ENCODE results near the gene SURF4.

The SURF4 gene

DNA sequence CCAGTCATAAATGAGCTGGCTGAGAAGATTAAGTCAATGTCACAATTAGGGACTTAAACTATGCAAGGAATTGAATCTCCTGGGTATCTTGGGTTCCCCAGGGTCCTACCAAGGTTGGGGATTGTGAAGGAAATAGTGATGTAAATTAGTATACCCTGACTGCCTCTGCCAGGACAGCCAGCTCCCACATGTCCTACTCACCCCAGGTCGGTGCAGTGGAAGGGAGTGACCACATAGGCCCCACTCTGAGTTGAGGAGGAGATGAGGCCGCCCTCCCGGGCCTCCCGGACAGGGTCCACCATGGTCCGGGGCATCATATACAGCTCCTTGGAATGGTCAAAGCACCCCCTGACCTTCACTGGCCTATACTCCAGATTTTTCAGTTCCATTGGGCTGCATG, 22.3 kb downstream of the SURF4 start:
- DNase-seq (ENCODE audit: low read depth, low spot score), result no peak

DNA sequence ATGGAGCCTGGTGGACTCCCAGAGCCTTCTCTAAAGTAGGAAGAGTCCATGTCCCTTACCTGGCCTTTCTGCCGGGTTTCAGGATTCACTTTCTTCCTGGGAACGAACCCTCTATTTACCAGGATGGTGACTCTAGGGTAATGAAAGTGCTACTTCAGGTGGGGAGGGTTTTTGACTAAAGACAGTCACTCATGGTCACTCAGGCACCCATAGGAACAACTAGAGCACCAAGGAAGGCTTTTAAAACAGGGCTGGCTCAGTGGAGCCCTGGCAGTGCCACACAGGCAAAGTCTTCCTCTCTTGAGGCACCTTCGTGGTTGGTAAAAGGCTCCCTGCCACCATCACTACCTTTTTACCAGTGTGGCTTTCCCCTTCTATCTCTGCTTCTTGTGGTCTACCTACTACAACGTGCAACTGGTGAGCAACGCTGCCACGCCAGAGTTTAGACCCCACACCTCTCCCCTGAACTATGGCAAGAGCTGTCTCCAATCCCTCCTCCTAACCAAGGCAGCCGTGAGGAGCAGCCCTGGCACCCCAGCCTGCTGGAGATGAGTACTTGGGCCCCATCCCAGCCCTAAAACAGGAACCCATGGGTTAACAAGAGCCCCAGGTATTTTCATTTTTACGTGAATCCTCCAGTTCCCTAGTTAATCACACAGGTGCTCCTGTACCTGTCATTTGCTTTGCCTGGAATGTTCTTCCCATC, 23.1 kb downstream of the SURF4 start:
- no peak for DNase-seq (ENCODE audit: low read depth, low spot score)

- no peak for DNase-seq (ENCODE audit: low read depth, low spot score)
Observed at GRCh38 chr9:133351908-133352634, 23.8 kb downstream of the SURF4 start.

DNA sequence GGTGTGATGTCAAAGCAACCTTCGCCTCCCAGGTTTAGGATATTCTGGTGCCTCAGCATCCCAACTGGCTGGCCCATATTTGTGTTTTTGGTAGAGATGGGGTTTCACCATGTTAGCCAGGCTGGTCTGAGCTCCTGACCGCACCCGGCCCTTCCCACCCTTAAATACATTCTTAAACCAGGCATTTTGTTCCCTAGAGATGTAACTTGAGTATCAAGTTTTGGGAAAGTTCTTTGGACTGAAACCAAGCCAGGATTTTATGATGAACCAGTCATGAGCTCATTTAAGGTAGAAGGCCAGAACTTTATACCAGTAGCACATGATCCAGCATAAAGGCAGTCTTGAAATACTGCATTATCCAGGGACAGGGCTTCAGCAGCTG, 24.3 kb downstream of the SURF4 start:
- DNase-seq (ENCODE audit: low read depth, low spot score), result no peak

DNA sequence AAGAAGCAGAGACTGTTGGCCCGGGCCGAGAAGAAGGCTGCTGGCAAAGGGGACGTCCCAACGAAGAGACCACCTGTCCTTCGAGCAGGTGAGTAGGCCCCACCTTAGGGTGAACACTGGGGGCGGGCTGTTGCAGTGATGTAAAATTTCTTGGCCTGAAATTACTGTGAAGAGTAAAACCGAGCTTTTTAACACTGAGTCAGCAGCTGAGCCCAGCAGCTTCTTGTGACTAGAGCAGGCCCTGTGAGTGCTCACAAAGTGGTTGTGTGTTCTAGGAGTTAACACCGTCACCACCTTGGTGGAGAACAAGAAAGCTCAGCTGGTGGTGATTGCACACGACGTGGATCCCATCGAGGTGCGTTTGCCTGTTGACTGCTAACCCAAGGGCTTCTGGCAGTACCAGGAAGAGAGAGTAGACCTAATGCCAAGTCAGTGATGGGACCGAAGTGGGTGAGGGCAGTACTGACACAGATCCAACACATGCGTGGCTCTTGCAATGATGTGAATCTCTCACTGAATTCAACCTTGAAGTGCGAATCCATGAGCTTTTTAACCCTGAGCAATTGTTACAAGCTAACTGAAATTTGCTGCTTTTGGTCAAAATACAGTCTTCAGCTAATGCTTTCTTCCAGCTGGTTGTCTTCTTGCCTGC, 25.8 kb downstream of the SURF4 start:
- no peak for DNase-seq (ENCODE audit: low read depth, low spot score)

DNA sequence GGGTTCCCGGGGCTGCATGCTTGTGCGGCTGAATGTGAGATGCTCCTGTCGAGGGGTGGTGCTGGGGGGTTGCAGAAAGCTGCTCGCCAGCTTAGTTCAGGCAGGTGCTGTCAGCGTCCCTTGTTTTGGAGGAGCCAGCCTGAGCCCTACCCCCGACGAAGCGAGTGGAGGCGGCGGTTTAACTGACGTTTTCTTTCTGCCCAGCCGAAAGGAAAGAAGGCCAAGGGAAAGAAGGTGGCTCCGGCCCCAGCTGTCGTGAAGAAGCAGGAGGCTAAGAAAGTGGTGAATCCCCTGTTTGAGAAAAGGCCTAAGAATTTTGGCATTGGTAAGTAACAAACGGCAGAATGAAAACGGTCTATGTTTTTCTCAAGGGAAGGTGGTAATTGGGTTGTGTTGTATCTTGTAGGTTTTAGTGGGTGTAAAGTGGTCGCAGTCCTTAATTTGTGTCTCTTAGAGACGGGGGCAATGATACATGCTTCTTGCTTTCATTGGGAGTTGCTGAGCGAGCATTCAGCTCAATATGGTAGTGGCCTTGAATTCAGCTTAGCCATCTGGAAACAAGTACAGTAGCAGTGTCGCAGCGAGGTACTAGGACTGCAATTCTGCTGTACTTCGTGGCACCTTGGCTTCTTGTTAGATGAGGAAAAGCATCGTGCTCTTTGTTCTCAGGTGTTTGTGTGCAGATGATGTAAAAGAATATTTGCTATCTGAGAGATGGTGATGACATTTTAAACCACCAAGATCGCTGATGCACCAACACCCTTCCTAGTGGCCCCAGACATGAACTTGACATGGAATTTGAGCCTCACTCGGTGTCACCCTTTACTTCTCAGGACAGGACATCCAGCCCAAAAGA, 26.9 kb downstream of the SURF4 start:
- DNase-seq (ENCODE audit: low read depth, low spot score), result no peak

DNA sequence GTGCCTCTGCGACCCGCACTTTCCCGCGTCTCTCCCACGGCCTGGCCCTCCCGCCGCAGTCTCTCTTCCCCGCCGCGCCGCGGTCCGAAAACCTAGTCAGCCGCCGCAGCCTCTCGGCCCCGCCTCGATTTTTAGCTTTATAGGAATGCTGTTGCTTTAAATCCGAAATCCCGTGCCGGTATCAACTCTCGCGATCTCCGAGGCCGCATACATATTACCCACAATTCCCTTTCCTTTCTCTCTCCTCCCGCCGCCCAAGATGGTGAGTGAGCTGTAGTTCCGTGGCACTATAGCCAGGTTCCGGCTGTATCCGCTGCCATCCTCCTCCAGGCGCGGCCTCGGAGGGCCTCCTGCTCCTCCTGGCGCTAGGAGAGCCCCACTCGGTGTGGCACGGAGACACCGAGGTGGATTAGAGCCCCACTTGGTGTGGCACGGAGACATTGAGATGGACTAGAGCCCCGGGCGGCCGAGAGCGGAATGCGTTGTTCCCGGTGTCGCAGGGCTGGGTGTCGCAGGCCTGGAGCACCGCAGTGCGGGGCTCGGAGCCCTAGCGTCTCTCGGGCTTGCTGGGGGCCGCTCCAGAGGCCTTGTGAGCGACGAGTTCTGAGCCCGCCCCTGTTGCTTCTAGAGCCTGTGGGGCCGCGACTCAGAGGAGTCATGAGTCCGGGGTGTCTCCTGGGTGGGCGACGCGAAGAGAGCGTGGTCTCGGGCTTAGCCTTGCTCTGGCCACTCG, 27.7 kb downstream of the SURF4 start, which contains the start of the genes MED22 and RPL7A:
Gene MED22, minus strand, starts transcription at position 147 of the 733 bp plus-strand sequence. CDS start 1,469 bp downstream, outside the sequence.
Gene RPL7A, plus strand, starts transcription at position 234 of the 733 bp plus-strand sequence. Its CDS starts 26 bp downstream, at position 260.
- DNase-seq (ENCODE audit: low read depth, low spot score), result peak; percentile 83

GRCh38 chr9:133347515-133347984, 28.3 kb downstream of the SURF4 start:
- no peak for DNase-seq (ENCODE audit: low read depth, low spot score)

DNA sequence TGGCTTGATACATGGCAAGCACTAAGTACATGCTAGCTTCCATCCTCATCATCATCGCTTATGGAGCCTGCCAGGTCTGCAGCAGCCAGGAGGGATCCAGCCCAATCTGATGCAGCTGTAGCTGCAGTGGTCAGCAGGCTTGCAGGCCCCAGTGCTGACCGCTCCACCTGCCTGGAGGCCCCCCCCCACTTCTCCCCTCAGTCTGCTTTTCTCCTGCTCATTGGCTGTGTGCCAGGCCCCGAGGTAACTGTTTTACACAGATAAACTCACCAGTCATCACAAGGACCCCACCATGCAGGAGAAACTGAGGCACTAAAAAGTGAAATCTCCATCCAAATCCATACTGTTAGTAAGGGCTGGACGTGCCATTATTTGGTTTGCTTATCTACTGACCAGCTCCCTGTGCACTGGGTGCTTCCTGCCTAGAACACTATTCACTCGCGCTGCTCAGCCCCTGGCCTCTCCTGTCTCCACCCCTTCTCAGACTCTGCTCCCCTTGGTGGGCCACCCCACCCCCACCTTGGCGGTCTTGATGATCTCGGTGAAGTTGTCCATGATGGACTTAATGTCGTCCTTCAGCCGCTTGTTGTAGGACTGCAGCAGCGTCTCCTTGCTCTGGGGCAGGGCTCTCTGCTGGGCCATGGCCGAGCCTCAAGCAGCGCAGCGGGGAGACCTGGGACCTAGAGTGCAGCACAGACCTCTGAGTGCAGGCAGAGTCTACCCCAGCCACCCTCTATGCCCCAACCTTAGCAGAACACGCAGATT, 29.7 kb downstream of the SURF4 start:
- DNase-seq (ENCODE audit: low read depth, low spot score), result no peak

GRCh38 chr9:133345596-133345995, 30.3 kb downstream of the SURF4 start:
- DNase-seq (ENCODE audit: low read depth, low spot score), result no peak

- no peak for DNase-seq (ENCODE audit: low read depth, low spot score)
Observed at GRCh38 chr9:133344979-133345378, 30.9 kb downstream of the SURF4 start.

DNA sequence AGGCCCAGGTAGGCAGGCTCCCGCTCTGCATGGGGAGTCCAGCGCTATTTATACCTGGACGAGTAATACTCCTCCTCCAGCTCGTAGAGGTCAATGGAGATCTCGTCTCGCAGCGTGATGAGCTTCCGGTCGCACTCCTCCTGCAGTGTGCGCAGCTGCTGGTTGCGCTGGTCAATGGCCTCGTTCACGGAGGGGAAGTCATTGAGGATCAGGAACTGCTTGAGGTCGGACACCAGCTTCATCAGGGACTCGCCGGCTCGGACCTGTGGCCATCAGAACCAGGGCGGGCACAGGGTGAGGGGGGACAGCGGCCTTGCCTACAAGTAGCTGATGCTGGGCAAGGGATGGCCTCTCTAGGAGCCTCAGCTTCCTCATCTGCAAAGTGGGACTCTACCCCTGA, 31.8 kb downstream of the SURF4 start:
- no peak for DNase-seq (ENCODE audit: low read depth, low spot score)

DNA sequence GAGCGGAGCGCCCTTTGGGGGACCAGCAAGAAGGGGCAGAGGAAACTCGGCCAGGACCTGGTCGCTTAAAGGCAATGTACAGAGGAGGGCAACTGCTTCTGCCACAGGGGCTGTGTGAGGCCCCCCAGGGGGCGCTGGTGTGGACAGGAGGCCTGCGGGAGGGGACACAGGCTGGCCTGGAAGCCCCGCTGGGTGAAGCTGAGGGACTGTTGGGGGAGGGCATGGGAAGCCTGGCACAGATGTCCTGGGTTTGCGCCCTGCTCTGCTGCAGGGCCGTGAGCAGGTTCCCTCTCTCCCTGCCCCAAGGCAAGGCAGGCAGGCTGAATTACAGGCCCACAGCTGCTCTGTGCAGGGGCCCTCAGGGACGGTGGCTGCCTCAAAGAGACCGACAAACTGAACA, 33.3 kb downstream of the SURF4 start:
- DNase-seq (ENCODE audit: low read depth, low spot score), result no peak

DNA sequence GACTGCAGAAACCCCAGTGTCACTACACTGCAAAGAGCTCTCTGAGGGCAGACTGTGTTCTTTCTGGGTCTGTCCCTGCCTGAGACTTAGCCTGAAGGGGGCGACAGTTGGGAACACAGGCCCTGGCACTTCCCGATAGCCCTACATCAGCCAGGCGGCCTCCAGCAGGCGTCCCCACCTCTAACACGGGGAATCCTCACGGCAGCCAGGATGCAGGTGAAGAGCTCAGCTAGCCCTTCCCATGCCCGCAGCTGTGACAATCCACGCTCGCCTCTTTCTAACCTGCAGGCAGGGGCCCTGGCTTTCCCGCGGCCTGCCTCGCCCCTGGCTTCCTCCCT, 33.8 kb downstream of the SURF4 start:
- DNase-seq (ENCODE audit: low read depth, low spot score), result no peak

- DNase-seq (ENCODE audit: low read depth, low spot score), result no peak
Observed at GRCh38 chr9:133341369-133342068, 34.3 kb downstream of the SURF4 start.

DNA sequence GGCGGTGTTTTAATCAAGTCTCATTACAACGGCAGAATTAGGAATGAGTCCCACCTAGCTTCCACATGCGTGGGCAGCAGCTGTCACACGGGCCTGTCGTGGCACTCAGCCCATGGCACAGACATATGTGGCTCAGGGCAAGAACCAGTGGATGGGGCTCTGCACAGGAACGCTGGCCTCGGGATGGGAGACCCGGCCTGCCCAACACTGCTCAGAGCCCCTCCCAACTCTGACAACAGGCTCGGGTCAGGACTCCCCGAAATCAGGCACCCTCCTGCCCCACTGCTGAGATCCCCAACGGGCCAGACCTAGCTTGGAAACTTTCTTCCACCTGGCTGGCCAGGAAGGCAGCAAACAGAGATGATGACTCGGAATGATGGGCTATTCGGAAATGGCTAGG, 34.9 kb downstream of the SURF4 start:
- DNase-seq (ENCODE audit: low read depth, low spot score), result no peak

GRCh38 chr9:133340256-133340655, 35.6 kb downstream of the SURF4 start:
- DNase-seq (ENCODE audit: low read depth, low spot score), result no peak

- no peak for DNase-seq (ENCODE audit: low read depth, low spot score)
Observed at GRCh38 chr9:133339641-133340040, 36.2 kb downstream of the SURF4 start.

Measured in activated CD4-positive, CD25-positive, alpha-beta regulatory T cell treated with anti-CD3 and anti-CD28 coated beads, Interleukin-2, amount 50 U/mL, for 16 hours (primary cell).